Measurements from ENCODE around the gene REEP1. TPM values are rescaled to one million over a fixed set of nuclear protein-coding genes. Genes with fewer than 3 reads are reported as not detected.

Gene REEP1
- total RNA-seq, 2 experiments from 2014 or later: 0.23 to 0.25 TPM

DNA sequence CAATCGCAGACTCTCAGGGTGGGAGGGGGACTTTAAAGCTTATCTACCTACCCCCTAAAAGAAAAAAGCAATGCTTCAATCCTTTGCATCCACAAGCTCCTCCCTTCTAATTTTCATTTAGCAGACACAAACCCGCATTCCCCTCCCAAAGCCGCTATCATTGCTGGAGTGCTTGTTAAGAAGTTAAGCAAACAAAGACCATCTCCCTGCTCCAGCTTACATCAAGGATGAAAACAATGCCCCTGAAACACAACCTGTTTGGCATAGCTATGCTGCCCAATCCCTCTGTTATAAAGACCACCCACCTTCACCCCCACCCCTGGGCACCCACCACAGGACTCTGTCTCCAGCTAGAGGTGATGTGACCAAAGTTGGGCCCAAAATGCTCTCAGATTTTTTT, 33.0 kb downstream of the REEP1 start:
- TF ChIP-seq CTCF (IDR thresholded peaks at IDR 0.05): no peak
- ChIA-PET POLR2A (no interaction called here), CTCF (interaction anchor here (1.5 kb wide), 1 partner anchor 83 kb away, joined by 4 read pairs; no protein-coding TSS in a partner anchor)
- peaks cover 7% of the 10 kb centered on the region for H3K27me3 Mint-ChIP-seq
- H3K4me3 Mint-ChIP-seq: no peak overlapping the region
- no peaks in the 10 kb centered on the region for H3K36me3 Mint-ChIP-seq (ENCODE audit: low read depth)
- intact Hi-C loops (cut with micrococcal nuclease): no loop called here
- no peaks in the 10 kb centered on the region for H3K4me1 Mint-ChIP-seq (ENCODE audit: low read depth)
- no peaks in the 10 kb centered on the region for H3K9me3 Mint-ChIP-seq
- ATAC-seq (no peak), DNase-seq (no peak)
- H3K27ac Mint-ChIP-seq: no peak overlapping the region

DNA sequence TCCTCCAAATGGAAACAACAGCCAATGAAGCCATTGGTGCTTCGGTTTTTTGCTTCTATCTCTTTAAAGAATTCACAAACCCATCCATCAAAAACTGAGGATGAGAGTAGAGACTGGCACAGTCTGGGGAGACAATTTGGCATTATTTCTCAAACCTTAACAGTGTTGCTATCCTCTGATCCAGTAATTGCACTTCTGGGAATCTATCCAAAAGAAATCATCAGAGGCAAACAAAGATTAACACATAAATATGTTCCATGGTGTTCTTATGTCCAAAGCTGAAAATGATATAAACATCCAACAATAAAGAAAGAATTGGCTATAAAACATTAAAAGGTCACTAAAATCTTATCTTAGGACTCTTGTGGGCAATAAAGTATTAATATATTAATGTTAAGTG, 35.1 kb downstream of the REEP1 start:
- intact Hi-C loops (cut with micrococcal nuclease): no loop called here
- Mint-ChIP-seq H3K36me3 (ENCODE audit: low read depth) (no peaks in the 10 kb centered on the region), H3K9me3 (no peaks in the 10 kb centered on the region), H3K4me1 (ENCODE audit: low read depth) (no peaks in the 10 kb centered on the region), H3K4me3 (no peak overlapping the region), H3K27me3 (peaks cover 16% of the 10 kb centered on the region), H3K27ac (no peak overlapping the region)
- POLR2A ChIA-PET: no interaction called here
- ATAC-seq (no peak), DNase-seq (no peak)
- CTCF ChIA-PET: no interaction called here
- no peak for TF ChIP-seq CTCF (IDR thresholded peaks at IDR 0.05)

- Mint-ChIP-seq H3K36me3 (ENCODE audit: low read depth) (no peaks in the 10 kb centered on the region), H3K27me3 (peaks cover 16% of the 10 kb centered on the region), H3K4me1 (ENCODE audit: low read depth) (no peaks in the 10 kb centered on the region), H3K9me3 (no peaks in the 10 kb centered on the region), H3K4me3 (no peak overlapping the region), H3K27ac (no peak overlapping the region)
- intact Hi-C loops (cut with micrococcal nuclease): no loop called here
- ATAC-seq (no peak), DNase-seq (no peak)
- TF ChIP-seq CTCF (IDR thresholded peaks at IDR 0.05): no peak
- POLR2A ChIA-PET: no interaction called here
- CTCF ChIA-PET: no interaction called here
Observed at GRCh38 chr2:86301711-86302202, 35.7 kb downstream of the REEP1 start.

GRCh38 chr2:86301009-86301408, 36.4 kb downstream of the REEP1 start:
- no peaks in the 10 kb centered on the region for H3K4me1 Mint-ChIP-seq (ENCODE audit: low read depth)
- POLR2A ChIA-PET: no interaction called here
- CTCF ChIA-PET: interaction anchor here (0.9 kb wide), 1 partner anchor 80 kb away, joined by 6 read pairs; no protein-coding TSS in a partner anchor
- intact Hi-C loops (cut with micrococcal nuclease): no loop called here
- peaks cover 14% of the 10 kb centered on the region for H3K27me3 Mint-ChIP-seq
- no peak for TF ChIP-seq CTCF (IDR thresholded peaks at IDR 0.05)
- ATAC-seq (no peak), DNase-seq (no peak)
- H3K9me3 Mint-ChIP-seq: no peaks in the 10 kb centered on the region
- no peak overlapping the region for H3K27ac Mint-ChIP-seq
- H3K4me3 Mint-ChIP-seq: no peak overlapping the region
- H3K36me3 Mint-ChIP-seq (ENCODE audit: low read depth): no peaks in the 10 kb centered on the region

DNA sequence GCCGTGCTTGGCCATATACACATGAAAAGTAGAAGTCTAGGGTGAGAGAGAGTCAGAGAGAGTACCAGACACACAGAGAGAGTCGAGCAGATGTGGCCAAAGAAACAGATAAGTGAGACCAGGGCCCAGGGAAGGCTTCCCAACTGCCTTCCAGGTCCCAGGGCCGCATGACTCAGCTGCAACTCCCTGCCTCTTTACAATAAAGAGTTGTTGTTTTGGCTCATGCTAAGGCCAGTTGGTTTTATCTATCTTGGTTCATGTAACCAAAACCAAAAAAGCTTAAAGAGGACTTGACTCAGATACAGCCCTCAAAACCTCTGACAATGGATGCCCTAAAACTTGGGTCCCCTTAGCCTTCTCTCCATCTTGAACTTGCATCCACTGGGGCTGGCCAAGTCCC, 36.9 kb downstream of the REEP1 start:
- ATAC-seq: no peak
- intact Hi-C loops (cut with micrococcal nuclease): no loop called here
- peaks cover 13% of the 10 kb centered on the region for H3K27me3 Mint-ChIP-seq

More for the DNA sequence above, 36.9 kb downstream of the REEP1 start:
- Mint-ChIP-seq H3K9me3 (no peaks in the 10 kb centered on the region), H3K36me3 (ENCODE audit: low read depth) (no peaks in the 10 kb centered on the region), H3K4me1 (ENCODE audit: low read depth) (no peaks in the 10 kb centered on the region), H3K27ac (no peak overlapping the region), H3K4me3 (no peak overlapping the region)
- TF ChIP-seq CTCF (IDR thresholded peaks at IDR 0.05): no peak
- ChIA-PET CTCF (interaction anchor here (0.9 kb wide), 1 partner anchor 80 kb away, joined by 6 read pairs; no protein-coding TSS in a partner anchor), POLR2A (no interaction called here)
- DNase-seq: no peak

Data from activated CD8-positive, alpha-beta T cell treated with anti-CD3 and anti-CD28 coated beads for 36 hours (primary cell).